GM18861 (cell line): Measurements from ENCODE around the gene PPM1J.
"Not testable (repeated sequence)": the region's sequence is repeated elsewhere in the genome, so short reads cannot be mapped to it uniquely, and the experiment has no call there.

ENCODE experiments used
- ATAC-seq: cut with Tn5 transposase; IDR thresholded peaks from one replicate; pipeline ENCODE4 v1.9.1; 2021; ENCODE audit not compliant: unreplicated experiment

The PPM1J gene

DNA sequence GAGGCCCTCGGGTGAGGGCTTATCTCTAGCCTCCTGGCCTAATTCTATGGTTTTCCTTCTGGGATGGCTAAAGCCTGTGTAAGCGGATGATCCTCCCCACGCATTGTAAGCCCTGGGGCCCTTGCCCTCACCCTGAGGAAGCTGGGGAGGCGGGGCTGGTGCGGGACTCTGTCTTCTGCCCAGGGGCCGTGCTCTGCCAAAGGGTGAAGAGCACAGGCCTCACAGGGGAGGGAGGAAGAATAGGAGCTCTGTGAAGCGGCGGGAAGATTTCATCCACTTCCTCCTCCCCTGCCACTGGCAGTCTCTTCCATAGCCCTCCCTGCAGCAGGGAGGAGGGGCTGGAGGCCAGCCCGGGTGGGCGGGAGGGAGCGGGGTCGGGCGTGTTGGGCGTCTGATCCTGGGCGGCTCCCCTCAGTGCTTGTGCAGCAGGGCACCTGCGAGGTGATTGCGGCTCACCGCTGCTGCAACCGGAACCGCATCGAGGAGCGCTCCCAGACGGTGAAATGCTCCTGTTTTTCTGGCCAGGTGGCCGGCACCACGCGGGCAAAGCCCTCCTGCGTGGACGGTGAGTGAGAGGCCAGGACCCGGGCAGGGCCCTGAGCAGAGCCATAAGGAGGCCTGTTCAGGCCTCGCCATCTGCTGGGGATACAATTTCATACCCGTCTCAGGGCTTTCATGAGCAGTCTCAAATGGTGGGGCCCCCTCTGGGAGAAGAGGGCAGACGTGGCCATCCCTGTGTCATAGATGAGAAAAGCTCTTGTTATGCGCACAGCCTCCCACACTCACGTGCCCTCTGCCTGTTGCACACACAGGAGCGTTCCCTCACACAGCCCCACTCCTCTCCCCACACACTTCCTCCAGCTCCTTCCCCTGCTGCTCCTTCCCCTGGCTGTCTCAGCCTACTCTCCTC, 7.7 kb upstream of the PPM1J start:
- ATAC-seq = no peak

DNA sequence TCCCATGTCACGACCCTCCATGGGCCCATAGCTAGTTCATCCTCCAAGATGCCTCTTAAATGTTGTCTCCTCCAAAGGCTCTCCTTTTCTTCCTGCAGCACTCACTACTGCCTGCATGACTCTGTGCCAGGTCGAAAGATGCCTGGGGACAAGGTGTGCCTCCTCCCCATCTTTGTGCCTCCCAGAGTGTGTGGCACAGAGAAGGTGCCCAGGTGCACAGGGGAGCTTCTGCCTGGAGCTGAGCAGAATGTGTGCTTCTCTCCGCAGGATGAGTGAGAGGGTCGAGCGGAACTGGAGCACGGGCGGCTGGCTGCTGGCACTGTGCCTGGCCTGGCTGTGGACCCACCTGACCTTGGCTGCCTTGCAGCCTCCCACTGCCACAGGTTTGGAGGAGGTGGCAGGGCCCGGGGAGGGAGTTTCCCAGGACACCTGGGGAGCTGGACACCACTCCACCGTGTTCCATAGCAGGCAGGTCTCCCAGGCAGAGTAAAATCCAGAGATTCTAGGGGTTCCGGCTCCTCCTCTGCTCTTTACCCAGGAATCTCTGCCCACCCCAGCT, 6.9 kb upstream of the PPM1J start:
- ATAC-seq = no peak

DNA sequence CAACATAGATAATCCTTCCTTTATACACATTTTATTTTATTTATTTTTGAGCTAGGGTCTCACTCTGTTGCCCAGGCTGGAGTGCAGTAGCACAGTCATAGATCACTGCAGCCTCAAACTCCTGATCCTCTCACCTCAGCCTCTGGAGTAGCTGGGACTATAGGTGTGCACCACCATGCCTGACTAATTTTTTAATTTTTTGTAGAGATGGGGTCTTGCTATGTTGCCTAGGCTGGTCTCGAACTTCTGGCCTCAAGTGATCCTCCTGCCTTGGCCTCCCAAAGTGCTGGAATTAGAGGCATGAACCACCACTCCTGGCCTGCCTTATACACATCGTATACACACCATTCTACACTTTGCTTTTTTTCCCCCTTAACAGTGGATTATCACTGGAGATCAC, 6.2 kb upstream of the PPM1J start:
- ATAC-seq = not testable (repeated sequence)

GRCh38 chr1:112720800-112721199, 5.7 kb upstream of the PPM1J start:
- no peak for ATAC-seq

GRCh38 chr1:112719706-112720105, 4.6 kb upstream of the PPM1J start:
- no peak for ATAC-seq

DNA sequence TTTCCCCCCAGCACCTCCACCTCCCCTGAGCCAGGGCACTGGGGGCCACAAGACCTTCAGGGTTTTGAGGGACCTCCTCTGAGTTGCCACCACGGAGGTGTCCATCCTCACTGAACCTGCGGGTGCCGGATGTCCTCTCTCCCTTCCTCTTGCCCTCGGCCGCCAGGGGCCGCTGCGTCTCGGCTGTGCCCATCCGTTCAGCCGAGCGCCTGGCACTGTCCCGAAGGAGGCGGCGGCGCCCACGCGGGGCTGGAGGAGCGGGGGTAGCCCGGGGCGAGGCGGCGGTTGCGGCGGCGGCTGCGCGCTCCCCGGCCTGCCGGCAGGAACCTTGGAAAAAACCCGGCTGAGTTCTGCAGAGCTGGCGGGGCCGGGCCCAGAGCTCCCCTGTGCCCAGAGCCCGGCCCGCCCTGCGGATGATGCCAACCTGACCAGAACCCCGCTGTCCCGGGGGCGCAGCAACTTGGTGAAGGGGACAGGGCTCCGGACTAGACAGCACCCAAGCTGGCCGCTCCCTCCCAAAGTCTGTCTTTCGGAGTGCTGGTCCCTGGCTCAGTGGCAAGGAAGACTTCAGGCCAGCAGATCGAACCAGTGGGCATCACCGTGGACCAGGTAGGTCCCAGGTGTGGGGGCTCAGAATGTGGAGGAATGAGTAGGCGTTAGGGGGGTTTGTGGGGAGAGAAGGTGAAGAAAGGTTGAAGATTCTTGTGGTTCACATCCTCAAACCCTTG, 3.7 kb upstream of the PPM1J start:
- no peak for ATAC-seq

- no peak for ATAC-seq
Measured at GRCh38 chr1:112717263-112717873, 2.2 kb upstream of the PPM1J start.

DNA sequence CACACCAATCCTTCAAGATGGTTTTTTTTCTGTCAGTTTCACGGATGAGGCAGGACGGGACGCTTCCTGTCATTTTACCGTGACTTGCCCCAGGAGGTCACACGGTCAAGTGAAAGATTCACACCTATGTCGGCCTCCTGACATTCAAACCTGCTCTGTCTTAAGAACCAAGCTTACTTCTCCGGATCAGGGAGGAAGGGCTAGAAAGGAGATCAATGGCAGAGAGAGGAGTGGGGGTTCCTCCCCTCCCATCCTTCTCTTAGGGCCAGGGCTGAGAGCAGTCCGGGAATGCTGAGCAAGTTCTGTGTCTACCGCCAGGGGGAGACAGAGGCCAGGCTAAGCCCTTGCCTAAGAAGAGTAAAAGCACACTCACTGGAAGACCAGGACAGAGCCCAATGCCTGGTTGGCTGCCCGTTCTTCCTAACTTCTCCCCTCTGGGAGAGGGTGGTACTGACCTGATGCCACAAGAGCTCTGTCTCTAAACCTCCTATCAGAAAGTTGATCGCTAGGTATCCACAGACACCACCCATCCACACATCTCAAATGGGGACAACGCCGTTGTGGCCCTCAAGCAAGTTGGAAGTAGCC, 1.1 kb upstream of the PPM1J start:
- ATAC-seq = peak; percentile 30

GRCh38 chr1:112714313-112715263, 544 bp downstream of the PPM1J start:
- ATAC-seq = no peak

DNA sequence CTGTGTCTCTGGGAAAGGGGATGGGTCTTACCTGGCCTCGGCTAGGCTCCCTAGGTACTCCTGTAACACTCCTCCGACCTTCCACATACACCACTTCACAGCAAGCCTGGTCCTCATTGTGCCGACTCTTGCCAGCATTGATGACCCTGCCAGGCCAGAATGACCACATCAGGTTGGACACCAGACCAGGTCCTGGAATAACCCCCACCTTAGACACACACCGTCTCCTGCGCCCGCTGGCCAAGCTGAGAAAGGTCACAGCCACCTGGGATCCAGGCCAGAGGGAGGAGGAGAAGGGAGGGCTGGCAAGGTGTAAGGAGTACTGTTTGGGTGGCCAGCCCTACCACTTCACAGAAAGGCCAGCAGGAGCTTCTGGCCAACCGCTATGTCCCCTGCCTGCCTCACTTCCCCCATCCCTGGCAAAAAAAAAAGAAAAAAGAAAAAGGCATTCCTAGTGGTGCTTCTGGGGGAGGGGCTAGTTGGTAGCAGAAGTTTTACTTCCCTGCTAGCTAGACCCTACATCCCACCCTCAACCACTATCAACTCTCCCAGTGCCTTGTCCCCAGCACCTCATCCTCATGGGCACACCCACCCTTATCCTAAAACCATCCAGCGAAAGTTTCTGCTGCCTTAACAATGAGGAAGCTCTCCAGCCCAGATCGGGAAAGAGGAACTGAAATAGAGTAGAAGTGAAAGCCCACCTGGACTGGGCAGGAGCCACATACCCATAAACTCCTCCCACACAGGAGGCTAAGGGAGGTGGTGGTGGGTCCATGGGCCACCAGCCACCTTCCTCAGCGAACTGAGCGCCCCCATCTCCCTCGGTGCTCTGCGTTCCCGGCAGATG, 1.4 kb downstream of the PPM1J start:
- ATAC-seq = peak; percentile 29

DNA sequence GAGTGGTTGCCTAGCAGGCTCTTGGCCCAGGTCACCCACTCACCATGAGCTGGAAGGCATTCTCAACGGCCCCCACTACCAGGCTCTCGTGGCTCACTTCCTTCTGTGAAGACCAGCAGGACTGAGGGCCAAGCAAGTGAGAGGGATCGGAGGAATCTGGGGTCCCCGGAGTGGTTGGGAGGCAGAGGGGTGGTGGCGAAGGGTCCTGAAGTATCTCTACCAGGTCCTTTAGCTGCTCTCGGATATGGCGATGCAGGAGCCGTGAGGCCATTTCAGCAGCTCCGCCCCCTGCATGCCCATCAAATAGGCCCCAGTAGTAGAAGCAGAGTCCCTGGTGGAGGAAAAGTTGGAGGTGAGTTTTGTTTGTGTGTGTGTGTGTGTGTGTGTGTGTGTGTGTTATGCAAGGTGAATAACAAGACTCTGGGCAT, 2.4 kb downstream of the PPM1J start:
- no peak for ATAC-seq

DNA sequence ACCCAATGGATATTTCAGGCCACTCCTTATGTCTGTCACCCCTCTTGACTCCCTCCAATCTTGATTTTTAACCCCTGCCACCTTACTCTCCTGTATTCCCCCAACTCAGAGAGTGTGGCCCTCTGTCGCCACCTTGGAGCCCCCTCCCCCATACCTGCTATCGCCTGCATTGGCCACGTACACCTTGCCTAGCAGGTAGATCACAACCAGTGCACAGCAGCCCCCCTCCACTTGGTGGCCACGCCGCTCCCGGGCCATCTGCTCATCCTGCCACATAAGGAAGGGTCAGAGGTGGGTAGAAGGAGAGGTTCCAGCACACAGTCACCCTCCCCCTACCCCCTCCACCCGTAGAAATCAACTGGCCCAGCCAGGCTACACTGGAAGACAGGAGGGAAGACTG, 2.9 kb downstream of the PPM1J start:
- ATAC-seq = no peak

DNA sequence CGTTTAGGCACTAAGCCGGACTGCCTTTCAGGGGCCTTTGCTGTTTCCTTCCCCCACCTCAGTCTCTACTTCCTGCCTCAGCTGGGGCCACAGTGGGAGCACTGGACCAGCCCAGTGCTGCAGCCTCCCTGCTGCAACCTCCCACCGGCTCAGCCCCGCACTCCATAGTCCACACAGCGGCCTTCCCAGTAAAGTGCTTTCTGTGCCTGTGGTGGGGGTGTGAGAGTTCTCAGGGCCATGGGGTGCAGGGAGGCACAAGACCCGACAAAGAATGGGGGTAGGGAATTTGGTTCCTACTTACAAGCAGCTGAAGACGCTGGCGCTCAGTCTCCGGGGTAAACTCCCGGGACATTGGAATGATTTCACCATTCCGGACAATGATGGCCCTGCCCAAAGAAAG, 3.5 kb downstream of the PPM1J start:
- no peak for ATAC-seq

- ATAC-seq = no peak
Measured at GRCh38 chr1:112711041-112711440, 4.1 kb downstream of the PPM1J start.

DNA sequence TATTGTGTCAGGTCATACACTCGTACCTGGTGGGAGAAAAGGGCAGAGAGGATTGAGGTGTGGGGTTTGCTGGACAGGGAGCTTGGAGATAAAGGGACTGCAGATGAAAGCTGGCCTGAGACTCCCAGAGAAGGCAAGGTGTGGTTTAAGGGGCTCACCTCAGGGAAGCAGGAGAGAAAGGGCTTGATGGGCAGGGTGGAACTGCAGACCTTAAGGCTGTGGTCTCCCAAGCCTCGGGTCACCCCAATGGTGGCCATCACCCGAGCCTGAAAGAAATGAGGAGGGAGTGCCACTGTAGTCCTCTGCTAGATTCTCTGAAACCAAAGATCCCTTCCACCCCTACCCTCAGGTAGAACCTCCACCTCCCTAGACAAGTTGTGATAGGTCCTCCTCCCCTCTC, 4.5 kb downstream of the PPM1J start:
- no peak for ATAC-seq

- ATAC-seq = no peak
Measured at GRCh38 chr1:112710159-112710558, 5.0 kb downstream of the PPM1J start.

- ATAC-seq = no peak
Measured at GRCh38 chr1:112708489-112708888, 6.6 kb downstream of the PPM1J start.

- no peak for ATAC-seq
Measured at GRCh38 chr1:112708002-112708448, 7.1 kb downstream of the PPM1J start.
